K562 (cell line): ENCODE data around the gene KRTAP4-6. TPM values are rescaled to one million over a fixed set of nuclear protein-coding genes. Genes with fewer than 3 reads are reported as not detected.
"Not testable (repeated sequence)": the region's sequence is repeated elsewhere in the genome, so short reads cannot be mapped to it uniquely, and the experiment has no call there.

Experiments
- ATAC-seq: fragments of 200-7000 bp; cut with Tn5 transposase; 3 replicates; pipeline ENCODE4 v1.9.1; 2020; ENCODE audit warnings: moderate library complexity
- BruUV-seq: library from RNA; stranded (reverse); fragments of 400-500 nt; replicated peaks from 2 replicates; lab custom pipeline; 2021; lab: Mats Ljungman, UMichigan
- CTCF ChIA-PET: fragments of 300-600 bp; formaldehyde crosslinking; extraction: SDS; loops from one replicate; lab custom pipeline; 2021; ENCODE audit warnings: low intra/inter-chr PET ratio; lab: Yijun Ruan, JAX
- POLR2A ChIA-PET: fragments of 300-600, 350-650 bp; sonication (Branson Sonifier 250); formaldehyde crosslinking; extraction: SDS; loops from one replicate; lab custom pipeline; 2021; ENCODE audit warnings: antibody characterized with exemption, inconsistent platforms; lab: Yijun Ruan, JAX
- DNase-seq, 4 experiments: peaks; one replicate each; pipeline versions ENCODE4 v3.0.0 to v3.0.0-alpha.2; 2011 to 2018; ENCODE audit warnings: low spot score in 3 of 4, mixed read lengths in 3 of 4; ENCODE audit errors: extremely low read depth in 1 of 4
- FAIRE-seq: peaks from 2 replicates; lab custom pipeline; 2011; peaks lifted over from hg19 to GRCh38; lab: Jason Lieb, UNC
- H2AFZ ChIP-seq: 2 replicates; pipeline ENCODE4 v1.6.0; 2011; ENCODE audit warnings: low read depth, low read length, control low read depth, inconsistent platforms
- H3K27ac ChIP-seq: fragments of 200-600 bp; 3 replicates; pipeline ENCODE4 v1.8.0; 2011; ENCODE audit warnings: low read depth, mild to moderate bottlenecking, control low read depth, inconsistent platforms, low read length, moderate library complexity, mixed read lengths; ENCODE audit errors: extremely low read depth
- H3K27me3 ChIP-seq, 2 experiments: fragments of 300-600 bp in 1 of 2; 2 replicates in 1 of 2; 3 replicates in 1 of 2; pipeline versions ENCODE4 v1.6.0 to v1.8.0; 2011; ENCODE audit warnings: inconsistent platforms in 2 of 2, low read length in 2 of 2, mild to moderate bottlenecking in 1 of 2, mixed read lengths in 1 of 2, moderate library complexity in 1 of 2; ENCODE audit not compliant: control insufficient read depth in 2 of 2, insufficient read depth in 2 of 2
- H3K36me3 ChIP-seq: fragments of 300-600 bp; 3 replicates; pipeline ENCODE4 v1.8.0; 2011; ENCODE audit warnings: mild to moderate bottlenecking, low read length, inconsistent platforms; ENCODE audit not compliant: control insufficient read depth, insufficient read depth
- H3K4me1 ChIP-seq, 2 experiments: fragments of 200-600 bp in 1 of 2; replicated peaks in 1 of 2; 2 replicates in 1 of 2; 3 replicates in 1 of 2; pipeline versions ENCODE4 v1.5.1 to v1.8.0; 2011; ENCODE audit warnings: inconsistent platforms in 2 of 2, low read length in 2 of 2, mild to moderate bottlenecking in 1 of 2, mixed read lengths in 1 of 2, moderate library complexity in 1 of 2; ENCODE audit not compliant: control insufficient read depth in 2 of 2, insufficient read depth in 2 of 2
- H3K4me2 ChIP-seq: 2 replicates; pipeline ENCODE4 v1.6.1; 2011; ENCODE audit warnings: low read length, control low read depth, inconsistent platforms, mixed read lengths; ENCODE audit not compliant: insufficient read depth
- H3K4me3 ChIP-seq: fragments of 200-600 bp; sonication (generic), shearing (Covaris generic); 2 replicates; pipeline ENCODE4 v1.5.1; 2016; ENCODE audit warnings: control low read depth, inconsistent platforms
- H3K79me2 ChIP-seq: fragments of 200-600 bp; 3 replicates; pipeline ENCODE4 v1.8.0; 2011; ENCODE audit warnings: low read length, inconsistent platforms; ENCODE audit not compliant: control insufficient read depth, insufficient read depth
- H3K9ac ChIP-seq, 2 experiments: 2 replicates each; pipeline versions ENCODE4 v1.6.0 to v1.6.1; 2011; ENCODE audit warnings: low read depth in 2 of 2, low read length in 2 of 2, control low read depth in 1 of 2, inconsistent platforms in 1 of 2, mild to moderate bottlenecking in 1 of 2, mixed read lengths in 1 of 2; ENCODE audit not compliant: insufficient read depth in 1 of 2
- H3K9me1 ChIP-seq: one replicate; pipeline ENCODE4 v1.6.0; 2011; ENCODE audit warnings: inconsistent platforms, mild to moderate bottlenecking, low read length, moderate library complexity; ENCODE audit not compliant: control insufficient read depth, insufficient read depth
- H3K9me3 ChIP-seq: replicated peaks from 2 replicates; pipeline ENCODE4 v1.5.1; 2011; ENCODE audit warnings: low read depth, low read length, inconsistent platforms; ENCODE audit not compliant: control insufficient read depth, insufficient read depth
- H4K20me1 ChIP-seq: replicated peaks from 2 replicates; pipeline ENCODE4 v1.6.1; 2011; ENCODE audit warnings: low read length, inconsistent platforms, mixed read lengths; ENCODE audit not compliant: control insufficient read depth, insufficient read depth
- CREM ChIP-seq: IDR thresholded peaks from 2 replicates; pipeline ENCODE4 v1.6.1; 2014; ENCODE audit warnings: antibody characterized with exemption, low read depth
- EP400 ChIP-seq: fragments of 450-650 bp; IDR thresholded peaks from 2 replicates; pipeline ENCODE4 v1.6.1; 2017; ENCODE audit warnings: antibody characterized with exemption, mild to moderate bottlenecking, moderate library complexity
- KLF10 ChIP-seq: fragments of 250-450 bp; sonication (Bioruptor Pico); IDR thresholded peaks from 2 replicates; pipeline ENCODE4 v1.6.1; 2021; ENCODE audit warnings: matching md5 sums
- NFE2 ChIP-seq: IDR thresholded peaks from 2 replicates; pipeline ENCODE4 v1.6.1; 2014; ENCODE audit warnings: antibody characterized with exemption, low read depth
- NFYB ChIP-seq: IDR thresholded peaks from 2 replicates; pipeline ENCODE4 v1.6.1; 2011; ENCODE audit warnings: mild to moderate bottlenecking, moderate library complexity; ENCODE audit not compliant: insufficient read length; ENCODE audit errors: extremely low read depth
- PHB ChIP-seq: fragments of 250-450 bp; sonication (Bioruptor Pico); IDR thresholded peaks from 2 replicates; pipeline ENCODE4 v1.5.0; 2021
- SNRNP70 ChIP-seq: fragments of 200-400 bp; formaldehyde crosslinking; optimal IDR thresholded peaks from 2 replicates; pipeline ENCODE3; 2017; ENCODE audit warnings: low read depth, low read length
- SREBF2 ChIP-seq: sonication (generic); formaldehyde crosslinking; IDR thresholded peaks from 2 replicates; pipeline ENCODE4 v1.4.0; 2020; ENCODE audit warnings: mild to moderate bottlenecking, missing genetic modification reagents
- TCF7 ChIP-seq: sonication (generic); IDR thresholded peaks from 2 replicates; pipeline ENCODE4 v1.6.1; 2016; ENCODE audit warnings: antibody characterized with exemption, borderline replicate concordance
- ZBTB1 ChIP-seq: sonication (generic); formaldehyde crosslinking; IDR thresholded peaks from 2 replicates; pipeline ENCODE4 v1.8.1; 2023; ENCODE audit warnings: missing genetic modification reagents, low read depth, mild to moderate bottlenecking, borderline replicate concordance
- ZNF282 ChIP-seq: sonication (generic); formaldehyde crosslinking; IDR thresholded peaks from 2 replicates; pipeline ENCODE4 v1.8.1; 2023; ENCODE audit warnings: missing genetic modification reagents
- ZNF408 ChIP-seq: fragments of 250-450 bp; sonication (Bioruptor Pico); IDR thresholded peaks from 2 replicates; pipeline ENCODE4 v1.4.0; 2020; ENCODE audit warnings: low read depth, mild to moderate bottlenecking, moderate library complexity
- WGBS: fragments of 100-300 bp; shearing (Covaris generic); methylation state at CpG from one replicate; pipeline ENCODE4 v1.1.6; 2016; ENCODE audit warnings: low coverage, mixed read lengths; ENCODE audit not compliant: insufficient coverage; ENCODE audit errors: missing lambda C conversion rate; 5-methylcytosine and 5-hydroxymethylcytosine counted together
- in situ Hi-C: fragments of 300-500 bp; cut with MboI; formaldehyde crosslinking; loops from 4 replicates; pipeline ENCODE4 v1.15.0; 2018; ENCODE audit warnings: inconsistent platforms, mixed read lengths
- intact Hi-C: fragments of 100-400 bp; cut with micrococcal nuclease; formaldehyde crosslinking; loops from 2 replicates; pipeline ENCODE4 v1.14.2; 2022
- polyA plus RNA-seq, 8 experiments: library from polyadenylated mRNA; depleted of rRNA in 4 of 8; stranded (reverse) in 5 of 8; unstranded in 3 of 8; fragments of >200 nt; fragmentation: Nextera tagmentation in 2 of 8; fragmentation: Illumina TruSeq in 1 of 8; extraction: Ambion mirVana in 2 of 8; extraction: Trizol in 1 of 8; gene quantifications; 2 replicates each; pipeline versions ENCODE4 v1.2.1 to v1.2.3, GENCODE V29; 2011 to 2014; ENCODE audit warnings: inconsistent platforms in 1 of 8, missing spikeins in 1 of 8
- total RNA-seq, 7 experiments: library from RNA; depleted of rRNA in 6 of 7; stranded (reverse); fragments of >200 nt in 6 of 7; fragmentation: Illumina TruSeq in 2 of 7; extraction: Trizol in 2 of 7; gene quantifications; 2 replicates each; pipeline versions ENCODE4 v1.2.1 to v1.2.3, GENCODE V29; 2011 to 2021; ENCODE audit warnings: low replicate concordance in 1 of 7
- TF ChIP-seq, protein P1 (sequence below): fragments of 450-650 bp; IDR thresholded peaks from 2 replicates; pipeline ENCODE4 v1.6.1; 2016; ENCODE audit warnings: borderline replicate concordance
- TF ChIP-seq, protein P2 (sequence below): sonication (generic); formaldehyde crosslinking; IDR thresholded peaks from 2 replicates; pipeline ENCODE4 v1.8.0; 2022; ENCODE audit warnings: mild to moderate bottlenecking, missing genetic modification reagents

KRTAP4-6 gene
- total and polyA plus RNA-seq, 9 of the 15 experiments (the other 6 are each of a cell fraction or from before 2014, with no cell fraction given), result not detected

DNA sequence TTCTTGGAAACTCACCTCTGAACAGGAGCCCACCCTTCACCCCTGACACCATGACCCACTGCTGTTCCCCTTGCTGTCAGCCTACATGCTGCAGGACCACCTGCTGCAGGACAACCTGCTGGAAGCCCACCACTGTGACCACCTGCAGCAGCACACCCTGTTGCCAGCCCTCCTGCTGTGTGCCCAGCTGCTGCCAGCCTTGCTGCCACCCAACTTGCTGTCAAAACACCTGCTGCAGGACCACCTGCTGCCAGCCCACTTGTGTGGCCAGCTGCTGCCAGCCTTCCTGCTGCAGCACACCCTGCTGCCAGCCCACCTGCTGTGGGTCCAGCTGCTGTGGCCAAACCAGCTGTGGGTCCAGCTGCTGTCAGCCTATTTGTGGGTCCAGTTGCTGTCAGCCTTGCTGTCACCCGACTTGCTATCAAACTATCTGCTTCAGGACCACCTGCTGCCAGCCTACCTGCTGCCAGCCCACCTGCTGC is 49.5 kb upstream of the KRTAP4-6 start, which contains the start of gene KRTAP9-1:
Gene KRTAP9-1, plus strand, starts transcription at position 51 of the 482 bp plus-strand sequence. Its CDS starts 0 bp downstream, at position 51.
- H3K79me2 ChIP-seq, H3K4me2 ChIP-seq, H3K4me3 ChIP-seq, in situ Hi-C loops, BruUV-seq, DNase-seq, H3K9ac ChIP-seq, H3K9me3 ChIP-seq, H3K27me3 ChIP-seq, intact Hi-C loops, H2AFZ ChIP-seq, FAIRE-seq, H4K20me1 ChIP-seq, H3K9me1 ChIP-seq, H3K36me3 ChIP-seq, H3K27ac ChIP-seq, ATAC-seq, H3K4me1 ChIP-seq, CTCF ChIA-PET: not testable (repeated sequence)
- 0% methylated on average over 1 of the region's 1 CpG for WGBS
- POLR2A ChIA-PET, result interaction anchor here (0.6 kb wide), 1 partner anchor 18 kb away, joined by 4 read pairs; no protein-coding TSS in a partner anchor

DNA sequence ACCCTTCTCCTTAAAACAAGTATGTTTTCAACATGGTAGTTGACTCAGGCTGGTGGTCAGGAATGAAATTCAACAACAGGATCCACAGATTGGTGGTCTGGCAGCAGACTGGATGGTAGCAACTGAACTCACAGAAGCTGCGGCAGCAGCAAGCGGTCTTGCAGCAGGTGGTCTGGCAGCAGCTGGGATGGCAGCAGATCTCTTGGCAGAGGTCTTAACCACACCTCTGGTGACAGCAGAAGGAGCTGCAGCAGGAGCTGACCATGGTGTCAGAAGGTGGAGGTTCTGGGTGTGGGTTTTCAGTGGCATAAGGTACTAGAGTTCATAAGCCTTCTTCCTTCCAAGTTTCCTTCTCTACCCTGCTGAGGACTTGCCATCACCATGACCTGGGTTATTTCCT is 46.5 kb upstream of the KRTAP4-6 start:
- no peak for TF ChIP-seq TCF7
- TF ChIP-seq ZNF282 (CRISPR knock-in tag), result no peak
- TF ChIP-seq CREM, result no peak
- TF ChIP-seq, protein P1, sequence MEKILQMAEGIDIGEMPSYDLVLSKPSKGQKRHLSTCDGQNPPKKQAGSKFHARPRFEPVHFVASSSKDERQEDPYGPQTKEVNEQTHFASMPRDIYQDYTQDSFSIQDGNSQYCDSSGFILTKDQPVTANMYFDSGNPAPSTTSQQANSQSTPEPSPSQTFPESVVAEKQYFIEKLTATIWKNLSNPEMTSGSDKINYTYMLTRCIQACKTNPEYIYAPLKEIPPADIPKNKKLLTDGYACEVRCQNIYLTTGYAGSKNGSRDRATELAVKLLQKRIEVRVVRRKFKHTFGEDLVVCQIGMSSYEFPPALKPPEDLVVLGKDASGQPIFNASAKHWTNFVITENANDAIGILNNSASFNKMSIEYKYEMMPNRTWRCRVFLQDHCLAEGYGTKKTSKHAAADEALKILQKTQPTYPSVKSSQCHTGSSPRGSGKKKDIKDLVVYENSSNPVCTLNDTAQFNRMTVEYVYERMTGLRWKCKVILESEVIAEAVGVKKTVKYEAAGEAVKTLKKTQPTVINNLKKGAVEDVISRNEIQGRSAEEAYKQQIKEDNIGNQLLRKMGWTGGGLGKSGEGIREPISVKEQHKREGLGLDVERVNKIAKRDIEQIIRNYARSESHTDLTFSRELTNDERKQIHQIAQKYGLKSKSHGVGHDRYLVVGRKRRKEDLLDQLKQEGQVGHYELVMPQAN, result no peak
- no peak for TF ChIP-seq ZBTB1 (CRISPR knock-in tag)
- TF ChIP-seq KLF10 (CRISPR knock-in tag), result no peak
- TF ChIP-seq SREBF2, result no peak
- TF ChIP-seq, protein P2, sequence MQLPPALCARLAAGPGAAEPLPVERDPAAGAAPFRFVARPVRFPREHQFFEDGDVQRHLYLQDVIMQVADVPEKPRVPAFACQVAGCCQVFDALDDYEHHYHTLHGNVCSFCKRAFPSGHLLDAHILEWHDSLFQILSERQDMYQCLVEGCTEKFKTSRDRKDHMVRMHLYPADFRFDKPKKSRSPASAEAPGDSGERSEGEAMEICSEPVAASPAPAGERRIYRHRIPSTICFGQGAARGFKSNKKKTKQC (CRISPR knock-in tag), result no peak
- TF ChIP-seq EP400, result no peak
- no peak for TF ChIP-seq ZNF408 (CRISPR knock-in tag)
- TF ChIP-seq NFYB, result no peak
- no peak for TF ChIP-seq SNRNP70
- no peak for TF ChIP-seq PHB (CRISPR knock-in tag)
- TF ChIP-seq NFE2, result no peak
- ATAC-seq (no peak), FAIRE-seq (no peak), DNase-seq (no peak)
- H3K36me3 ChIP-seq, result no peaks in the 10 kb centered on the region
- H3K9me1 ChIP-seq, result no peaks in the 10 kb centered on the region
- WGBS, result 0% methylated on average over 2 of the region's 2 CpGs
- H3K27me3 ChIP-seq, result peaks cover 0 to 11% of the 10 kb centered on the region in 2 experiments; a peak in 3 of 5 replicates
- BruUV-seq, result no TSS peak
- ChIA-PET POLR2A (no interaction called here), CTCF (no interaction called here)
- peaks cover 0 to 2% of the 10 kb centered on the region in 2 experiments; a peak in 2 of 5 replicates for H3K4me1 ChIP-seq
- intact Hi-C loops (no loop called here), in situ Hi-C loops (no loop called here)
- no peaks in the 10 kb centered on the region for H3K9me3 ChIP-seq
- H3K79me2 ChIP-seq, result no peaks in the 10 kb centered on the region
- no peak overlapping the region for H3K27ac ChIP-seq
- H2AFZ ChIP-seq, result no peak overlapping the region
- no peaks in the 10 kb centered on the region for H4K20me1 ChIP-seq
- H3K4me3 ChIP-seq, result no peak overlapping the region
- H3K9ac ChIP-seq, result no peak overlapping the region
- no peak overlapping the region for H3K4me2 ChIP-seq
